ENCODE results near the gene DCUN1D2. TPM values are rescaled to one million over a fixed set of nuclear protein-coding genes. Genes with fewer than 3 reads are reported as not detected.
"Not testable (repeated sequence)": the region's sequence is repeated elsewhere in the genome, so short reads cannot be mapped to it uniquely, and the experiment has no call there.

The DCUN1D2 gene
- total RNA-seq = 18.6 TPM

DNA sequence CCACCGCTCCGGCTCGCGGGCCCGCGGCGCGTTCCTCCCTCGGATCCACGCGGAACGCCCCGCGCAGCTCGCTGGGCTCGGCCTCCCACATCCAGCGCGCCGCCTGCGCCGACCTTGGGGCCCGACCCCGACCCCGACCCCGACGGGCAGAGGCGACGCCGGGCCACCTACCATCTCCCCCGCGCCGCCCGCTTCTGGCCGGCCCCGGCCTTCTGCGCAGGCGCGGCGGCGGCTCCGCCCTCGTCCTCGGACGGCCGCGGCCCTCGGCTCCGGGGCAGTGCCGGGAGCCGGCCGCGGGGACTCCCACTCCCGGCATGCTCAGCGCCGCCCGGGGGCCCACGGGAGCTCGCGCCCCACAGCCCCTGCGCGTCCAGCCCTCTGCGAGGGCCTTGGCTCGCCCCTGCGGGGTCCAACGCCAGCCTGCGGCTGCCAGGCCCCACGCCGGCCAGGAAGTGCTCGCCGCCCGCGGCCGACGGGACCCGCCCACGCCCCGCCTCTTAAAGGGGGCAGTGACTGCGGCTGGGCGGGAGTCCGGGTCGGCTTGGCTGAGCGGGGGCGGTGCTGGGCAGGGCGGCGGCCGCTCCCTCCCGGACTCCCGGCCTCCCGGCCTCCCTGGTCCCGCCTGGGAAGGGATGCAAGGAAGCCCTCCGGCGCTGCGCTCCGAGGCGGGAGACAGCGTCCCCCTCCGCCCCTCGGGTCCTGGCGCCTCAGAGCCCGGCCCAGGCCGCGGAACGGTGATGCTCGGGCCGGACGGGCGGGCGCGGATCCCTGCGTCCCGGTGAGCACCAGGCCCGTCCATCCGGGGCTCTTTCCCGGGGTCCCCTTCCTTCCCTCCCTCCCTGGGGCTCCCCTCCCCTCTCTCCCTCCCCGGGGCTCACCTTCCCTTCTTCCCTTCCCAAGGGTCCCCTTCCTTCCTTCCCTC lies at the start of gene DCUN1D2:
Gene DCUN1D2 (minus strand): TSS at position 216 of the 922 bp plus-strand sequence. CDS start 42 bp downstream, at position 174.
- DNase-seq = peak; percentile 92

DNA sequence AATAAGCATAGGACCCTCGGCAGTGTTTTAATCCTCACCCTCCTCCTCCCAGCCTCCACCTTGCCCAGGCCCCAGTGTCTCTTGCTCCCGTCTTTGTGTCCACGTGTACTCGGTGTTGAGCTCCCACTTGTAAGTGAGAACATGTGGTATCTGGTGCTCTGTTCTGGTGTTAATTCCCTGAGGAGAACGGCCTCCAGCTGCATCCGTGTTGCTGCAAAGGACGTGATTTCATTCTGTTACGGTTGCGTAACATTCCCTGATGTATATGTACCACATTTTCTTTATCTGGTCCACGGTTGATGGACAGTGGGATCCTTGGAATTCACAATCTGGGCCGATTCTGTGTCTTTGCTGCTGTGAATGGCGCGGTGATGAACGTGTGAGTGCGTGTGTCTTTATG lies 49.3 kb upstream of the DCUN1D2 start:
- DNase-seq = no peak

DNA sequence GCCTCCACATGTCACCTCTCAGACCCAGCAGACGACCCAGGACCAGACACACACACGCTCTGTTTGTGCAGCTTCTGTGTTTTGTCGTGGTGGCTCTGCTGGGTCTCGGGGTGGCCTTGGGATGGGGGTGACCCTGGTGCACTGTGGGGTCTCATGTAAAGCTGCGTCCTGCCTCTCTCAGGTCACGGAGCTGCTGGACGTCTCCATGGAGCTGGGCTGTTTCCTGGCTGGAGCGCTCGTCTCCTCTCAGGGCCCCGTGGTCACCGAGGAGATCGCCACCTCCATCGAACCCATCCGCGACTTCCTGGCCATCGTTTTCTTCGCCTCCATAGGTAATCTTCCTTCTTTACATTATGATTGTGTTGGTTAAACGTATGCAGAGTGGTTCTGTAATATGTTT lies 48.7 kb upstream of the DCUN1D2 start:
- no peak for DNase-seq

DNA sequence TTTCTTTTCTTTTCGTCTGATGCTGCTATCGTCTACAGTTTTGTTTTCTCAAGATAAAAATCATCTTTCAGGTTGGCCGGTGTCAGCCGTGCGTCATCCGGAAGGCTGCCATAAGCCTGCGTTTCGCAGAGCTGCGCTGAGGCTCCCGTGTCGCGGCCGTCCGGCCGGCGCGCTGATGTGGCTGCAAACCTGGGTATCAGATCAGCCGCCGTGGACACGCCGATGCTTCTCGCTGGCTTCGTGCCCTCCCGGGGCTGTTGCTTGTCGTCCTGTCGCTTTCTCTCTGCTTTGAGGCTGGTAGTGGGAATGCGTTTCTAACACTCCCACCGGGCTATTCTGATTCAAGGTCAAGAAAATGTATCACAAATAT lies 48.2 kb upstream of the DCUN1D2 start:
- no peak for DNase-seq

DNA sequence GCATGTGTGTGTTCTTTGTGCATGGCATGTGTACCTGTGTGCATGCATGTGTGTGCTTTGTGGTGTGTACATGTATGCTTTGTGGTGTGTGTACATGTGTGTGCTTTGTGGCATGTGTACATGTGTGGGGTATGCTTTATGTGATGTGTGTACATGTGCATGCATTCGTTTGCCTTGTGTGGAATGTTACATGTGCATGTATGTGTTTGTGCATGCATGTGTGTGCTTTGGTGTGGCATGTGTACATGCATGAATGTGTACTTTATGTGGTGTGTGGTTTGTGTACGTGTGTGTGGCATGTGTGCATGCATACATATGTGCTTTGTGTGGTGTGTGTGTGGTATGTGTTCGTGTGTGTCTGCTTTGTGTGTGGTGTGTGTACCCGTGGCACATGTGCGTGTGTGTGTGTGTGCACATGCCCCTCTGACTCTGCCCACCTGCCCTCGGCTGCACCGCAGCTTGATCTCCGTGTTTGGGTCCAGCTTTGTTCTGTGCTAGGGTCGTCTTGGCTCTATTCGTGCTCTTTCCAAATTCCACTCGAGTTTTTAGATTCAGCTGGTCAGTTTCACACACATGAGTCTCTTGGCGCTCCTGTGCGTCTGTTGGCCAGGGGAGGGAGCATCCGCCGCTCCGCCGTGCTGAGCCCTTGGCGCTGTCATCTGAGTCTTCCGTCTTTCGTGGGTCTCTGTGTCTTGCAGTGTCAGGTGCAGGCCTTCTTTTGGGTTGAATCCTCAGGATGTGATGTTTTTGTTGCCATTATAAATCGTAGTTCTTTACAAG lies 47.6 kb upstream of the DCUN1D2 start:
- no peak for DNase-seq

DNA sequence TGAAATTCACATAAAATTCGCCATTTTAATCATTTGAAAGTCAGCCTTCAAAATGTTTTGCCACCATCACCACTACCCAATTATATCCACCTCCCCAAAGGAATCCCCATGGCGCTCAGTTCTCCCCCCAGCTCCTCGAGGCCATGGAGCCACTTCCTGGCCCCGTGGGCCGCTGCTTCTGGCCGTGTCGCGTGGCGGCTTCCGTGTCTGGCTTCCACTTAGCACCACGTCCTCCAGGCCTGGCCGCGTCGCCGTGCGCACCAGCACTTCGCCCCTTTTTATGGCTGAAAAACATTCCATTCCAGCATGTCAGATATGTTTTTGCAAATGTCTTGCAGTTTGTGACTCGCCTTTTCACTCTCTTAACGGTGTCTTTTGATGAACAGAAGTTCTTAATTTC lies 46.7 kb upstream of the DCUN1D2 start:
- no peak for DNase-seq

DNA sequence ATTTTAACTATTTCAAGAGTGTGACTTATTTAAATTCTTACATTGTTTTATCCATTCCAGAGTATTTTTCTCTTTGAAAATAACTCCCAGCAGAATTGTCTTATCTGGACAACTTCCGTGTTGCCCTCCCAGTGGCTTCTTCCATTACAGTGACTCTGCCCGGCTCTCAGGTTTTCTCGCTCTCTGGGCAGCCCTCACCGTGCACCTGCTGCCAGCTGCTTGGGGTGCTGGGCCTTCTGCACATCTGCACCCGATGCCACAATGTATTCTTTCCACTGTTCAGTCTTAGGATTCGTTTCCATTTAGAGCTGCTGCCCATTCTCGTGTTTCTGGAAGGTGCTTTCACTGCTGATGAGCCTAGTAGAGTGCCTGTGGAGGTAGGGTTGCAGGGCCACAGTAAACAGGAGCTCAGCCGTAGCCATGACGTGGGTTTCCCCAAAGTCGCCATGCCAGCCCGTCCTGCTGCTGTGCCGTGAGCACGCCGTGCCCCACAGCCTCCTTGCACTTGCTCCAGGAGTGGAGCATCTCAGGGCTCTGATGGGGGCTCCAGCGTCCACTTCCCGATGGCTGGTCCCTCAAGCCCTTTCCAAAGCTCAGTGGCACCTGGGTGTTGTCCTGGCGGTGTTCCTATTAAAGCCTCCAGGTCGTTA lies 46.1 kb upstream of the DCUN1D2 start:
- DNase-seq = no peak

DNA sequence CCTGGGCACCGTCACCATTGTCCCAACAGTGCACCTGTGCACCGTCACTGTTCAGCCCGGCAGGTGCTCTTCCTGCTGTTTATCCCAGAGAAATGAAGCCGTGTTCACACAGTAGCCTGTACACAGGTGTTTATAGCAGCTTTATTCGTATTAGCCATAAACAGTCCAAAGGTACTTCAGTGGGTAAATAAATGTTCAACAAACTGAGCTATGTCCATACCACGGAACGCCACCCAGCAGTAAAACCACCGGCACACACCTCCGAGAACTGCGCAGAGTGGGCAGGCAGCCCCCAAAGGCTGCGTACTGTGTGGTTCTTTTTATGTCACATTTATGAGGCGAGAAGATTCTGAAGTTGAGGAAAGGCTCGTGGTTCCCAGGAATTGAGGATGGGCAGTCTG lies 44.9 kb upstream of the DCUN1D2 start:
- DNase-seq = no peak

DNA sequence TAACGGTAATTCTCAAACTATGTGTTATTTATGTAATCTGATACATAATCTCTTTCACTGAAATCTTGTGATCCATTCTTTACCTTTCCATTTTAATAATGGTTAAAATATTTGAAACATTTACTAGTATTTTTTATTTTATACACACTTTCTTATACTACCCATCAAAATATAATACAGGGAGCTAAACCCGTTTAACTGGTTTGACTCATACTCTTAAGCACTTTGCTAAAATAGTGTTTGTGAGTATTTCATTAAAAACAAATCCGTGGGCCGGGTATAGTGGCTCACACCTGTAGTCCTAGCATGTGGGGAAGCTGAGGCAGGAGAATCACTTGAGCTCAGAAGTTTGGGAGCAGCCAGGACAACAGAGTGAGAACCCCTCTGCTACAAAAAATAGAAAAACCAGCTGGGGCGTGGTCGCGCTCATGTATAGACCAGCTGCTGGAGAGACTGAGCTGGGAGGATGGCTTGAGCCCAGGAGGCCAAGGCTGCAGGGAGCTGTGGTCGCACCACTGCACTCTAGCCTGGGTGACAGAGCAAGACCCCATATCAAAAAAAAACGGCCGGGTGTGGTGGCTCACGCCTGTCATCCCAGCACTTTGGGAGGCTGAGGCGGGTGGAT lies 43.8 kb upstream of the DCUN1D2 start:
- DNase-seq = no peak

DNA sequence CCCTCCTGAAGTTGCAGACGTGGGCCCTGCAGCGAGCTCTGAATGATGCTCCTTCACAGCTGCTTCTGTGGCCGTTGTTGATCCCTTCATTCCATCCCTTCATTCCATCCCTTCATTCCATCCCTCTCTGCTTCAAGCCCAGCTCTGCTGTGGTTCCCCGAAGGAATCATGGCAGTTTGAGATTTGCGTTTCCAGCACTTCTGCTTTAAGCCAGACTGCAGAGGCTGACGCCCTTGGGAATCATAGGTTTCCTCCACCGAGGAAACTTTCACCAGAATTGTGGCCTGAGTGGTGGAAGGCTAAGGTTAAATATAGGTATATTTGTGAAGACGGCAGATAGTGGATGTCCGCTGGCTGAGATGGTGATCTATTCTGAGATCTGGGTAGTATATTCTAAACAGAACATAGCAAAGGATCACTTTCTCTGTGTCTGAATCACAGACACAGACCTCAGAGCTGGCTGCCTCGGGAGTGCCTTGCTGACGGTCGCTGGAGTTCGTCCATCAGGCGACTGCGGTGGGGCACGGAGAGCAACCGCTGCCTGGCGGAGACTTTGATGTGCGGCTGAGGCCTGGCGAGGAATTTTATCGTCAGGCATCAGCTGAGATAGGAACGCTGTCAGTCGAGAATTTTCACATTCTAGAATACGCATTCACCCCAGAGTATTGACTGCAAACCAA lies 42.8 kb upstream of the DCUN1D2 start:
- DNase-seq = no peak

DNA sequence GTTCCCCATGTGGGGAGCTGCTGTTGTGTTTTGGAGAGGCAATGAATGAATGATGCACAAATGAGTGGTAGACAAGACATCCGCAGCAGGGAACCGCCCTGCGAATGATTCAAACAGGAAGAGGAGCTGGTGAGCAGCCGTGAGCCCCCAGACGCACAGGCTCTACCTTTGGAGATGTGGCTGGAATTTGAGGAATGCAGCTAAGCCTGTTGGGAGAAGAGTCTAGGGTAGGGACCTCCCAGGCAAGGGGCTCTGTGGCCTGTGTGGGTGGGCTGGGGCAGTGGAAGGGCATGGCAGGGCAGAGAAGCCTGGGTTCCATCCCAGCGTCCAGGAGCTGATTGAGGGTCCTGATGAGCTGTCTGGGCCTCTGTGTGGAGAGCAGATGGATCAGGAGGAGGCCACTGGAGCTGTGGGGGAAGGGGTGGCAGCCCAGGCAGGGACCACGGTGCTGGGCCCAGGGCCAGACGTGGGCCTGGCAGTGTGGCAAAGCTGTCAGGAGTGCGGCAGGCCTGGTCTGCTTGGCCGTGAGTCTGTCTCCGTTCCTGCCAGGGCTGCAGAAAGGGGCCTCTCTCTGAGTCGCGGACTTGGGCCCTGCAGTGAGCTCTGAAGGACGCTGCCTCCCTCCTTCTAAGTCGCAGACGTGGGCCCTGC lies 41.8 kb upstream of the DCUN1D2 start:
- DNase-seq = no peak

DNA sequence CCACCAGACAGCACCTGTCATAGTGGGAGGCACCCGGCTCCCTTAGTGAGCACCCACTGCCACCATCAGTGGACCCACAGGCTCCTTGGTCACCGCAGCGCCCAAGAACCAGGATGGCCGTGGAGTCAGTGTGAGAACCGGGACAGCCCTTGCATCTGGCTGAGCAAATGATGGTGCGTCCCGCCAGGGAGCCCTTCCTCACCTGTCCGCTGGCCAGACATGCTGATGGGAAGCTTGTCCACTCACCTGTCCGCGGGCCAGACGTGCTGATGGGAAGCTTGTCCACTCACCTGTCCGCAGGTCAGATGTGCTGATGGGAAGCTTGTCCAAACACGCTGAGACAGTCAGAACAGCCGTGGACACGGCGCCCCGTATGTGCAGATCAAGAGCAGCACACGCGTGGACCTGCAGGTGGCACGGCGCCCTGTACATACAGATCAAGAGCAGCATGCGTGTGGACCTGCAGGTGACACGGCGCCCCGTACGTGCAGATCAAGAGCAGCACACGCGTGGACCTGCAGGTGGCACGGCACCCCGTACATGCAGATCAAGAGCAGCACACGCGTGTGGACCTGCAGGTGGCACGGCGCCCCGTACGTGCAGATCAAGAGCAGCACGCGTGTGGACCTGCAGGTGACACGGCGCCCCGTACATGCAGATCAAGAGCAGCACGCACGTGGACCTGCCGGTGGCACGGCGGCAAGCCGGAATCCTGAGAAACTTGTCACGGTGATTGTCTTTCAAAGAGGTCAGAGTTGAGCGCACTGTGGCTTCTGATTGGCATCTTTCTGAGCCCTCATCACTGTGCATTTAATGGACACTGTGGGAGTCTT lies 40.7 kb upstream of the DCUN1D2 start:
- DNase-seq = no peak

DNA sequence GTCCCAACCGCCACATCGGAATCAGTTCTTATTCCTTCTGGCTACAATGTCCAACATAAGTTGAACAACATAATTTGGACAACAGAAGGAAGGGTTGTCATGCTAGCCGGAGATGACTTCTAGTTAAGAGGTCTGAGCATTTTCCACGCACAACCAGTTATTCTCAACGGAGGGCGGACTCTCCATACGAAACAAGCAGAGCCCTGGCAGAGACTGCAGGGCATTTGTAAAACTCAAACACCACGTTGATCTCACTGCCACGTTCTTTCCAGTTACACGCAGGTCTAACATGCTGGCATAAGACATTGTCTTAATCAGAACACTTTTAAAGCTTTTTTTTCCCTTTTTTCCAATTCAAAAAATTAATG lies 38.3 kb upstream of the DCUN1D2 start:
- no peak for DNase-seq

DNA sequence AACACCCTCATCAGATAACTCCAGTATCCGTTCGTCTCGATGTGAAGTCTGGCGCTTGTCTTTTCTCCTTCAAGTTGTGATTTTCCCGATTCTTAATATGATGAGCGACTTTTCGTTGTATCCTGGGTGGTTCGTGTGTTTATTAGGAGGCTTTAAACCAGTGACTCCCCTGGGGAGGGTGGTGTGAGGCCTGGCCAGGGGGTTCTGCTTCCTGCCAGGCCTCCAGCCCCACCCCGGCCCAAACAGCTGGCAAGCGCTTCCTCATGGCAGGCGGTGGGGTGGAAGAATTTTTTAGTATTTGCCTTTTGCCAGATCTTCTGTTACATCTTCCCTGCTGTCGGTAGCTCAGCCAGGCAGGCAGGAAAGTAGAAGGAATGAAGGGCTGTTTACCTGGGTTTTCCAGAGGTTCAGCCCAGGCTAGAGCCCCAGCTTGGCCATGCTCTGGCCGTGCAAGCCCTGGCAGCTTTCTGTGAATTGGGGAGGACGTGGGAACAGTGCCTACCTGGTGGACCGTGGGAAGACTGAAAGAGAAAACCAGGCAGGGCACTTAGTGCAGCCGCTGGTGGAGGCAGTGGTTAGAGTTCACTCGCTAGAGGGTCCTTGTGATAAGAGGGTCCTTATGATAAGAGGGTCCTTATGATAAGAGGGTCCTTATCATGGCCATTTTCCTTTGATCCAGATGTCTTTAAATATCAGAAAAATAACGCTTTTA lies 37.7 kb upstream of the DCUN1D2 start:
- DNase-seq = no peak

DNA sequence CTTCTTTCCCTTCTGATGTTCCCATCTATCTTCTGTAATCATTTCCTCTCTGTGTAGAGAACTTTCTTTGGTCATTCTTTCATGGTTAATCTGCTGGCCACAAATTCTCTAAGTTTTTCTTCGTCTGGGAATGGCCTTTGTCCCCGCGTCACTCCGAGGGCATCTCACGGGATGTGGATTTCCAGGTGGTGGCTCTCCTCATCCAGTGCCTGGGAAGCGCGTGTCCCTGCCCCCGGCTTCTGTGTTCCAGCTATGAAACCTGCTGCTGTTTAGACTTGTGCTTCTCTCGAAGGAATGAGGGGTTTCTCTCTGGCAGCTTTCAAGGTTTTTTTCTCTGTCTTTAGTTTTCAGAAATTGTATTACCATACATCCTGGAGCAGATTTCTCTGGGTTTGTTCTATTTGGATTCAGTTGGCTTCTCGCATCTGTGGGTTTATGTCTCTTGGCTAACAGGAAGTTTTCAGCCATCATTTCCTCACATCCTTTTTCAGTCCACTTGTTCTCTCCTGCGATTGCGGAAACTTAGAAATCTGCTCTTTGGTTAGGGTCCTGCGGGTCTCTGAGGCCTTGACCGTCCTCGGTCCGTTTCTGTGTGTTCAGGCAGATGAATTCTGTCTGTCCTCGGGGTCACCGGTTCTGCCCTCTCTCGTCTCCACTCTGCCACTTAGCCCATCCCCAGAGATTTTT lies 36.9 kb upstream of the DCUN1D2 start:
- DNase-seq = no peak

DNA sequence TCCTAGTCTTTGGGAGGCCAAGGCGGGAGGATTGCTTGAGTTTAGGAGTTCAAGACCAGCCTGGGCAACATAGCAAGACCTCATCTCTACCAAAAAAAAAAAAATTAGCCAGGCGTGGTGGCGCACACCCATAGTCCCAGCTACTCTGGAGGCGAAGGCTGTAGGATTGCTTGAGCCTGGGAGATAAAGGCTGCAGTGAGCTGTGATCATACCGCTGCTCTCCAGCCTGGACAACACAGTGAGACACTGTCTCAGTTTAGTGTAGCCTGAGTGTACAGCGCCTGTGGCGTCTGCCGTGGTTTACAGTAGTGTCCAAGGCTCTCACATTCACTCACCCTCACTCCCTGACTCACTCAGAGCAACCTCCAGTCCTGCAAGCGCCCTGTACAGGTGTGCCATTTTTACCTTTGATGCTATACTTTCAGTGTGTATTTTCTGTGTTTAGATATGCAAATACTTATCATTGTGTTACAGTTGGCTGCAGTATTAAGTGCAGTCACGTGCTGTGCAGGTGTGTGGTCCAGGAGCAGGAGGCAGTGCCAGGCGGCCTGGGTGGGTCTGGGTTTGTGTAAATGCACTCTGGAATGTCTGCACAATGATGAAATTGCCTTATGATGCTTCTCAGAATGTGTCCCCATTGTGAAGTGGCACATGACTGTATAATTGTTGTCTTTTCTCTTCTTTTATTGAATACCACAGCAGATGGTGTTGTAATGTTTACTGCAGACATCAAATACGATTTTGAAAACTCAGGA lies 36.1 kb upstream of the DCUN1D2 start:
- no peak for DNase-seq

DNA sequence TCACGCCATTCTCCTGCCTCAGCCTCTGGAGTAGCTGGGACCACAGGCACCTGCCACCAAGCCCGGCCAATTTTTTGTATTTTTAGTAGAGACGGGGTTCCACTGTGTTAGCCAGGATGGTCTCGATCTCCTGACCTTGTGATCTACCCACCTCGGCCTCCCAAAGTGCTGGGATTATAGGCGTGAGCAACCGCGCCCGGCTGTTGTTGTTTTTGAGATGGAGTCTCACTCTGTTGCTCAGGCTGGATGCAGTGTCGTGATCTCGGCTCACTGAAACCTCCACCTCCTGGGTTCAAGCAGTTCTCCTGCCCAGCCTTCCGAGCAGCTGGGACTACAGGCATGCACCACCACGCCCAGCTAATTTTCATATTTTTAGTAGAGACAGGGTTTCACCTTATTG lies 31.9 kb upstream of the DCUN1D2 start:
- not testable (repeated sequence) for DNase-seq

DNA sequence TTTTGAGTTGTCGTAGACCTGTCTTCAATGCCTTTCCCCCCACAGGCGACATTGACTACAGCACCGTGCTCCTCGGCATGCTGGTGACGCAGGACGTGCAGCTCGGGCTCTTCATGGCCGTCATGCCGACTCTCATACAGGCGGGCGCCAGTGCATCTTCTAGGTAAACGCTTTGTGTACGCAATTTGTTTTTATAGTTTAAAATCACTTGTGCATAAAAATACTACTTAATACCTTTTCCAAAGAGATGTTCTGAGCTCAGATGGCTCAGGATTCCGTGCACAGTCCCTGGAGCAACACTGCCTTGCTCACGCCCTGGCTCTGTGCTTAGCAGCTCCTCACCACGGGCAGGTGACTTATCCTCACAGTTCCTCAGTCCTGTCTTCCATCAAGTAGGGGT lies 30.1 kb upstream of the DCUN1D2 start:
- no peak for DNase-seq

Data from skin of body (tissue), 2 donors.